Measurements from ENCODE around the gene MAN1C1. TPM values are rescaled to one million over a fixed set of nuclear protein-coding genes. Genes with fewer than 3 reads are reported as not detected.

The MAN1C1 gene
- total RNA-seq, 1 experiment from 2014 or later, result 1.5 TPM

DNA sequence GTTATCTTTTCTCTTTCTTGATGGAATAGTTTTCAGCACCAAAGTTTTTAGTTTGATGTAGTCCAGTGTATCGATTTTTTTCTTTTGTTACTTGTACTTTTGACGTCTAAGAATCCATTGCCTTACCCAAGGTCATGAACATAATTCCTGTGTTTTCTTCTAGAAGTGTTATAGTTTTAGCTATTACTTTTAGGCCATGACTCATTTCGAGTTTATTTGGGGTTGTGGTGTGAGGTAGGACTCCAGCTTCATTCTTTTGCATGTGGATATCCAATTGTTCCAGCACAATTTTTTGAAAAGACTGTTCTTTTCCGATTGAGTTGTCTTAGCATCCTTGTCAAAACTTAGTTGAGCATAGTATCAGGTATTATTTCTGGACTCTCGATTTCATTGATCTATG, 104.0 kb downstream of the MAN1C1 start:
- TF ChIP-seq, protein P1, sequence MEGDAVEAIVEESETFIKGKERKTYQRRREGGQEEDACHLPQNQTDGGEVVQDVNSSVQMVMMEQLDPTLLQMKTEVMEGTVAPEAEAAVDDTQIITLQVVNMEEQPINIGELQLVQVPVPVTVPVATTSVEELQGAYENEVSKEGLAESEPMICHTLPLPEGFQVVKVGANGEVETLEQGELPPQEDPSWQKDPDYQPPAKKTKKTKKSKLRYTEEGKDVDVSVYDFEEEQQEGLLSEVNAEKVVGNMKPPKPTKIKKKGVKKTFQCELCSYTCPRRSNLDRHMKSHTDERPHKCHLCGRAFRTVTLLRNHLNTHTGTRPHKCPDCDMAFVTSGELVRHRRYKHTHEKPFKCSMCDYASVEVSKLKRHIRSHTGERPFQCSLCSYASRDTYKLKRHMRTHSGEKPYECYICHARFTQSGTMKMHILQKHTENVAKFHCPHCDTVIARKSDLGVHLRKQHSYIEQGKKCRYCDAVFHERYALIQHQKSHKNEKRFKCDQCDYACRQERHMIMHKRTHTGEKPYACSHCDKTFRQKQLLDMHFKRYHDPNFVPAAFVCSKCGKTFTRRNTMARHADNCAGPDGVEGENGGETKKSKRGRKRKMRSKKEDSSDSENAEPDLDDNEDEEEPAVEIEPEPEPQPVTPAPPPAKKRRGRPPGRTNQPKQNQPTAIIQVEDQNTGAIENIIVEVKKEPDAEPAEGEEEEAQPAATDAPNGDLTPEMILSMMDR (IDR thresholded peaks at IDR 0.05), result no peak
- TF ChIP-seq POLR2AphosphoS5 (IDR thresholded peaks at IDR 0.05; ENCODE audit: low read depth, low read length) (no peak), TCF7L2 (IDR thresholded peaks at IDR 0.05; ENCODE audit: low read depth, low read length) (no peak), SIN3A (IDR thresholded peaks at IDR 0.05; ENCODE audit: borderline replicate concordance, insufficient read depth, low read depth, low read length) (no peak)
- TF ChIP-seq, protein P2, sequence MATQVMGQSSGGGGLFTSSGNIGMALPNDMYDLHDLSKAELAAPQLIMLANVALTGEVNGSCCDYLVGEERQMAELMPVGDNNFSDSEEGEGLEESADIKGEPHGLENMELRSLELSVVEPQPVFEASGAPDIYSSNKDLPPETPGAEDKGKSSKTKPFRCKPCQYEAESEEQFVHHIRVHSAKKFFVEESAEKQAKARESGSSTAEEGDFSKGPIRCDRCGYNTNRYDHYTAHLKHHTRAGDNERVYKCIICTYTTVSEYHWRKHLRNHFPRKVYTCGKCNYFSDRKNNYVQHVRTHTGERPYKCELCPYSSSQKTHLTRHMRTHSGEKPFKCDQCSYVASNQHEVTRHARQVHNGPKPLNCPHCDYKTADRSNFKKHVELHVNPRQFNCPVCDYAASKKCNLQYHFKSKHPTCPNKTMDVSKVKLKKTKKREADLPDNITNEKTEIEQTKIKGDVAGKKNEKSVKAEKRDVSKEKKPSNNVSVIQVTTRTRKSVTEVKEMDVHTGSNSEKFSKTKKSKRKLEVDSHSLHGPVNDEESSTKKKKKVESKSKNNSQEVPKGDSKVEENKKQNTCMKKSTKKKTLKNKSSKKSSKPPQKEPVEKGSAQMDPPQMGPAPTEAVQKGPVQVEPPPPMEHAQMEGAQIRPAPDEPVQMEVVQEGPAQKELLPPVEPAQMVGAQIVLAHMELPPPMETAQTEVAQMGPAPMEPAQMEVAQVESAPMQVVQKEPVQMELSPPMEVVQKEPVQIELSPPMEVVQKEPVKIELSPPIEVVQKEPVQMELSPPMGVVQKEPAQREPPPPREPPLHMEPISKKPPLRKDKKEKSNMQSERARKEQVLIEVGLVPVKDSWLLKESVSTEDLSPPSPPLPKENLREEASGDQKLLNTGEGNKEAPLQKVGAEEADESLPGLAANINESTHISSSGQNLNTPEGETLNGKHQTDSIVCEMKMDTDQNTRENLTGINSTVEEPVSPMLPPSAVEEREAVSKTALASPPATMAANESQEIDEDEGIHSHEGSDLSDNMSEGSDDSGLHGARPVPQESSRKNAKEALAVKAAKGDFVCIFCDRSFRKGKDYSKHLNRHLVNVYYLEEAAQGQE (IDR thresholded peaks at IDR 0.05; ENCODE audit: insufficient read depth in 1 of 2, low read depth in 2 of 2, low read length in 1 of 2), result no peak
- no peak for ATAC-seq
- no peak for DNase-seq (ENCODE audit: low read depth, low spot score)
- intact Hi-C loops (cut with micrococcal nuclease; ENCODE audit: unreplicated experiment) (no loop called here), in situ Hi-C loops (cut with HindIII; ENCODE audit: low pct_unique_long_range_greater_than_20kb, low sequenced_read_pairs) (no loop called here)
- POLR2A ChIA-PET, result no interaction called here
- CTCF ChIA-PET, result no interaction called here
- peaks cover 7% of the 10 kb centered on the region; the same call in 1 of the 2 replicates for H3K27me3 ChIP-seq (ENCODE audit: control insufficient read depth, insufficient read depth, low read length)
- no peaks in the 10 kb centered on the region for H3K4me1 ChIP-seq (ENCODE audit: control insufficient read depth, insufficient read depth, low read length)
- H3K4me3 ChIP-seq (ENCODE audit: low read depth in 2 of 2, low read length in 2 of 2), result no peak overlapping the region
- H3K36me3 ChIP-seq (ENCODE audit: control insufficient read depth, insufficient read depth, low read length), result no peaks in the 10 kb centered on the region
- no peaks in the 10 kb centered on the region for H3K9me3 ChIP-seq (ENCODE audit: control insufficient read depth, insufficient read depth, low read depth, low read length)
- BruUV-seq (replicated peaks), result no TSS peak
- no peak overlapping the region for H3K27ac ChIP-seq (ENCODE audit: low read length)

DNA sequence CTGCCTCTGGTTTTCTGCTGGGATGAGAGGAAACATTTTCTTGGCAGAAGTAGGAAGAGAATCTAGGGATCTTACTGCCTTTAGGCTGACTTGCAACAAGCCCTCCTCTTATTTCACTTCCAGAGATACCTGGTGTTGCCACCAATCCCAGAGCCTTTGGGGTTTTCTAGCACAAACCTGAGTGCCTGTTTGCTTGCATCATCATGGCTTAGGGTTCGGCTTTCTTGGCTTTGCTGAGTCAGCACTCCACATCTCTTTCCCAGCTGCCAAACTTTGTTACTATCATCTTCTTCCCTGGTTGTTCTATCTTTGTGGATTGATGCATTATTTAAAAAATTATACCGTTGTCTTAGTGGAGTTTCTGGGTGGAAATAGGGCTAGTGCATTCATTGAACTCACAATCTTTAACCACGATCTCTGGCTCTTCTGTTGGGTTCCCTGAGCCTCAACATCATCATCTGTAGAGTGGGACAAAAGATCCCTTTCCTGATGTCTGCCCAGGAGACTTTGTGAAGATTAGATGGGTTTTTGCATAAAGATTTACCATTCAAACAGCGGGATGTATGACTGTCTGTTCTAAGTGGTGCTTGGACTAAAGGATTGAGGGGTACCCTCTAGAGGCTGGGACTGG, 106.8 kb downstream of the MAN1C1 start:
- no peaks in the 10 kb centered on the region for H3K36me3 ChIP-seq (ENCODE audit: control insufficient read depth, insufficient read depth, low read length)
- in situ Hi-C loops (cut with HindIII; ENCODE audit: low pct_unique_long_range_greater_than_20kb, low sequenced_read_pairs) (no loop called here), intact Hi-C loops (cut with micrococcal nuclease; ENCODE audit: unreplicated experiment) (no loop called here)
- CTCF ChIA-PET, result no interaction called here
- peaks cover 7% of the 10 kb centered on the region; the same call in 1 of the 2 replicates for H3K27me3 ChIP-seq (ENCODE audit: control insufficient read depth, insufficient read depth, low read length)
- no peak overlapping the region for H3K4me3 ChIP-seq (ENCODE audit: low read depth in 2 of 2, low read length in 2 of 2)
- DNase-seq (ENCODE audit: low read depth, low spot score) (no peak), ATAC-seq (no peak)
- no peak overlapping the region for H3K27ac ChIP-seq (ENCODE audit: low read length)
- TF ChIP-seq POLR2AphosphoS5 (IDR thresholded peaks at IDR 0.05; ENCODE audit: low read depth, low read length) (no peak), SIN3A (IDR thresholded peaks at IDR 0.05; ENCODE audit: borderline replicate concordance, insufficient read depth, low read depth, low read length) (no peak), TCF7L2 (IDR thresholded peaks at IDR 0.05; ENCODE audit: low read depth, low read length) (no peak)
- TF ChIP-seq, protein P1 (IDR thresholded peaks at IDR 0.05), result no peak
- TF ChIP-seq, protein P2 (IDR thresholded peaks at IDR 0.05; ENCODE audit: insufficient read depth in 1 of 2, low read depth in 2 of 2, low read length in 1 of 2), result no peak
- H3K4me1 ChIP-seq (ENCODE audit: control insufficient read depth, insufficient read depth, low read length), result no peaks in the 10 kb centered on the region
- no TSS peak for BruUV-seq (replicated peaks)
- no peaks in the 10 kb centered on the region for H3K9me3 ChIP-seq (ENCODE audit: control insufficient read depth, insufficient read depth, low read depth, low read length)
- POLR2A ChIA-PET, result no interaction called here
